GM12892 (cell line): ENCODE measurements around the gene PLPP4.

Source experiments
- POLR2A ChIP-seq: IDR thresholded peaks from 2 replicates; pipeline ENCODE4 v1.6.1; 2011; ENCODE audit warnings: low read depth, low read length, control low read depth
- TAF1 ChIP-seq: IDR thresholded peaks from 2 replicates; pipeline ENCODE4 v1.6.1; 2011; ENCODE audit warnings: low read depth, mild to moderate bottlenecking, control low read depth, low read length, borderline replicate concordance

GRCh38 chr10:120477743-120478141 lies 20.7 kb downstream of the PLPP4 start:
- TF ChIP-seq POLR2A (no peak), TAF1 (no peak)
